Heart left ventricle (tissue), 13 donors: ENCODE data around the gene AAGAB.

ENCODE experiments used
- POLR2A ChIP-seq, 2 donors: fragments of 450-650 bp; IDR thresholded peaks; one replicate each; pipeline ENCODE4 v1.6.1; 2017; ENCODE audit warnings: antibody characterized with exemption in 2 of 2, mild to moderate bottlenecking in 2 of 2, moderate library complexity in 2 of 2
- TF ChIP-seq, protein P1 (sequence below), 12 donors: fragments of 200-600 bp; sonication (generic) in 4 of 12; IDR thresholded peaks; one replicate each; pipeline versions ENCODE4 v1.5.0 to v1.8.0; 2018 to 2022; ENCODE audit warnings: antibody characterized with exemption in 12 of 12, mild to moderate bottlenecking in 5 of 12
- donor health status: ischemic (EF 13 %, LVEDD 7.1; RV severe dilation, severe dysfunction).
- donor health status: DM: no; HTN: yes; CAD: no.
- donor health status: DM: no; HTN: no; CAD: no.
- donor health status: ischemic (EF 25% LVEDD 6.9; RV normal size, moderate dysfunction).
- donor health status: ischemic (EF 25% LVEDD 5.7; RV mildly dilated, moderate dysfunction).
- donor health status: ischemic (EF 35%, LVEDD 5.7; RV mildly dilated, moderate dysfunction).
- donor health status: nonischemic (EF 11% LVEDD 7.7; RV severe dilation, severe dysfunction).
- donor health status: DM: yes; HTN: yes; CAD: no.
- donor health status: PGD.
- donor health status: ischemic (EF 29% LVEDD 5.4; RV normal size, mild dysfunction).
- donor health status: nonischemic (EF 23%, LVEDD 6.1; RV moderate dilation, normal function).

DNA sequence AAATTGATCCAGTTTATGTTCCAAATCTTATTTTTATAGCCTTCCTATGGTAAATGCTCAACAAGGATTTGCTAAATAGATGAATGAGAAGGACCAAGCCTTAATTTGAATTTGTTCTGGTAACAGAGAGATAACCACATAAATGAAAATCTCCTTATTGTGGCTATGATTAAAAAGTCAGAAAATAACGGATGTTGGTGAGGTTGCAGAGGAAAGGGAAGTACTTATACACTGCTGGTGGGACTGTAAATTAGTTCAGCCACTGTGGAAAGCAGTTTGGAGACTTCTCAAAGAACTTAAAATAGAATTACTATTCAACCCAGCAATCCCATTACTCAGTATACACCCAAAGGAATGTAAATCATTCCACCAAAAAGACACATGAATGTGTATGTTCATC, 26.2 kb downstream of the AAGAB start:
- TF ChIP-seq, protein P1, sequence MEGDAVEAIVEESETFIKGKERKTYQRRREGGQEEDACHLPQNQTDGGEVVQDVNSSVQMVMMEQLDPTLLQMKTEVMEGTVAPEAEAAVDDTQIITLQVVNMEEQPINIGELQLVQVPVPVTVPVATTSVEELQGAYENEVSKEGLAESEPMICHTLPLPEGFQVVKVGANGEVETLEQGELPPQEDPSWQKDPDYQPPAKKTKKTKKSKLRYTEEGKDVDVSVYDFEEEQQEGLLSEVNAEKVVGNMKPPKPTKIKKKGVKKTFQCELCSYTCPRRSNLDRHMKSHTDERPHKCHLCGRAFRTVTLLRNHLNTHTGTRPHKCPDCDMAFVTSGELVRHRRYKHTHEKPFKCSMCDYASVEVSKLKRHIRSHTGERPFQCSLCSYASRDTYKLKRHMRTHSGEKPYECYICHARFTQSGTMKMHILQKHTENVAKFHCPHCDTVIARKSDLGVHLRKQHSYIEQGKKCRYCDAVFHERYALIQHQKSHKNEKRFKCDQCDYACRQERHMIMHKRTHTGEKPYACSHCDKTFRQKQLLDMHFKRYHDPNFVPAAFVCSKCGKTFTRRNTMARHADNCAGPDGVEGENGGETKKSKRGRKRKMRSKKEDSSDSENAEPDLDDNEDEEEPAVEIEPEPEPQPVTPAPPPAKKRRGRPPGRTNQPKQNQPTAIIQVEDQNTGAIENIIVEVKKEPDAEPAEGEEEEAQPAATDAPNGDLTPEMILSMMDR (IDR thresholded peaks at IDR 0.05): no peak
- no peak for TF ChIP-seq POLR2A (IDR thresholded peaks at IDR 0.05)
